Glutamatergic neuron (in vitro differentiated cells): ENCODE results near the gene ADRA2C. TPM values are rescaled to one million over a fixed set of nuclear protein-coding genes. Genes with fewer than 3 reads are reported as not detected.

ENCODE experiments used
- DNase-seq: peaks from one replicate; pipeline ENCODE4 v3.0.0; 2022
- H3K27ac Mint-ChIP-seq: one replicate; pipeline ENCODE4 v1.8.0; 2020; ENCODE audit warnings: mild to moderate bottlenecking, mixed read lengths, inconsistent platforms; ENCODE audit not compliant: unreplicated experiment
- H3K27me3 Mint-ChIP-seq: one replicate; pipeline ENCODE4 v1.8.0; 2020; ENCODE audit warnings: mild to moderate bottlenecking, moderate library complexity, mixed read lengths, inconsistent platforms; ENCODE audit not compliant: unreplicated experiment
- H3K36me3 Mint-ChIP-seq: one replicate; pipeline ENCODE4 v1.8.0; 2020; ENCODE audit warnings: mild to moderate bottlenecking, mixed read lengths, inconsistent platforms; ENCODE audit not compliant: unreplicated experiment
- H3K4me1 Mint-ChIP-seq: one replicate; pipeline ENCODE4 v1.8.0; 2020; ENCODE audit warnings: mild to moderate bottlenecking, low read depth, mixed read lengths, inconsistent platforms; ENCODE audit not compliant: unreplicated experiment
- H3K4me3 Mint-ChIP-seq: one replicate; pipeline ENCODE4 v1.8.0; 2020; ENCODE audit warnings: mild to moderate bottlenecking, mixed read lengths, inconsistent platforms; ENCODE audit not compliant: unreplicated experiment
- H3K9me3 Mint-ChIP-seq: one replicate; pipeline ENCODE4 v1.8.0; 2020; ENCODE audit warnings: mild to moderate bottlenecking, moderate library complexity, mixed read lengths, inconsistent platforms; ENCODE audit not compliant: unreplicated experiment
- total RNA-seq: library from RNA; stranded (reverse); fragmentation: NEBNext Ultra II Directional; extraction: Animal tissue kit (Norgen Biotek cat#: 25700); gene quantifications from one replicate; pipeline ENCODE4 v1.2.1, GENCODE V29; 2021; ENCODE audit not compliant: unreplicated experiment
- TF ChIP-seq, protein P1 (sequence below): fragments of 200-600 bp; sonication (generic); IDR thresholded peaks from one replicate; pipeline ENCODE4 v1.5.0; 2021; ENCODE audit not compliant: partially characterized antibody, unreplicated experiment

ADRA2C gene
- total RNA-seq, 1 donor from 2014 or later: 4.8 TPM

DNA sequence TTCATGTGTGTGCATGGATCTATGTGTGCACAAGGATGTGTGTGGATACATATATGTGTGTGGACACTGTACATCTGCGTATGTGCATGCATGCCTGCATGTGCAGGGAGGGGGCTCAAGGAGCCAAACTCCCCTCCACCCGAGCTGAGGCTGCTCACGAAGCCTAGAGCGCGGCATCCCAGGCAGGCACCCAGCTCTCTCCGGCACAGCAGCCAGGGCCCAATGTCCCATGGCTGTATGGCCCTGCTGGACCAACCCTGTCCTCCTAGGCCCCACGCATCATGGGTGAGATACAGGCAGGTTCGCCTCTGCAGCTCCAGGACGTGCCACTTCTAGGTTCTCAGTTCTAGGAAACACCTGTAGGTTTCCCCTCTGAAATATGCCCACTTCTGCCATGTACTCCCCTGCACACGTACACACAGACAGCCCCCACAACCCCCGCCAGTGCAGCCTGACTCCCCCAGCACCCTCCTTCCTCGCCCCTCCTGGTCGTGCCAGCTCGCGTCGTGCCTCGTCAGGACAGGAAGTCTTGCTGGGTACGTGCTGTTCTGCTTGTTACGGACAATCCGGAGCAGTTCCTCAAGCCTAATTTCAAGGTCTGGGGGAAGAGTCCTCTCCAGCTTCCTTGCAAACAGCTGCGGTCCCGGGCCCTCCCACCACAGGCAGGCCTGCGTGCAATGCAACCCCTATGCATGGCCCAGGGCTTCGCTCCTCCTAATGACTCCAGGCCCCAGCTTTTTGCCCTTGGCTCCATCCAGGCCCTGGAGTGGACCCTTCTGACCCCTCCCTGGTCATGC lies 3.2 kb upstream of the ADRA2C start:
- DNase-seq: no peak
- Mint-ChIP-seq H3K27ac (no peak overlapping the region), H3K9me3 (peaks cover 9% of the 10 kb centered on the region), H3K36me3 (no peaks in the 10 kb centered on the region), H3K4me3 (no peak overlapping the region), H3K4me1 (peaks cover 1% of the 10 kb centered on the region), H3K27me3 (peaks cover 20% of the 10 kb centered on the region)
- TF ChIP-seq, protein P1, sequence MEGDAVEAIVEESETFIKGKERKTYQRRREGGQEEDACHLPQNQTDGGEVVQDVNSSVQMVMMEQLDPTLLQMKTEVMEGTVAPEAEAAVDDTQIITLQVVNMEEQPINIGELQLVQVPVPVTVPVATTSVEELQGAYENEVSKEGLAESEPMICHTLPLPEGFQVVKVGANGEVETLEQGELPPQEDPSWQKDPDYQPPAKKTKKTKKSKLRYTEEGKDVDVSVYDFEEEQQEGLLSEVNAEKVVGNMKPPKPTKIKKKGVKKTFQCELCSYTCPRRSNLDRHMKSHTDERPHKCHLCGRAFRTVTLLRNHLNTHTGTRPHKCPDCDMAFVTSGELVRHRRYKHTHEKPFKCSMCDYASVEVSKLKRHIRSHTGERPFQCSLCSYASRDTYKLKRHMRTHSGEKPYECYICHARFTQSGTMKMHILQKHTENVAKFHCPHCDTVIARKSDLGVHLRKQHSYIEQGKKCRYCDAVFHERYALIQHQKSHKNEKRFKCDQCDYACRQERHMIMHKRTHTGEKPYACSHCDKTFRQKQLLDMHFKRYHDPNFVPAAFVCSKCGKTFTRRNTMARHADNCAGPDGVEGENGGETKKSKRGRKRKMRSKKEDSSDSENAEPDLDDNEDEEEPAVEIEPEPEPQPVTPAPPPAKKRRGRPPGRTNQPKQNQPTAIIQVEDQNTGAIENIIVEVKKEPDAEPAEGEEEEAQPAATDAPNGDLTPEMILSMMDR: no peak

DNA sequence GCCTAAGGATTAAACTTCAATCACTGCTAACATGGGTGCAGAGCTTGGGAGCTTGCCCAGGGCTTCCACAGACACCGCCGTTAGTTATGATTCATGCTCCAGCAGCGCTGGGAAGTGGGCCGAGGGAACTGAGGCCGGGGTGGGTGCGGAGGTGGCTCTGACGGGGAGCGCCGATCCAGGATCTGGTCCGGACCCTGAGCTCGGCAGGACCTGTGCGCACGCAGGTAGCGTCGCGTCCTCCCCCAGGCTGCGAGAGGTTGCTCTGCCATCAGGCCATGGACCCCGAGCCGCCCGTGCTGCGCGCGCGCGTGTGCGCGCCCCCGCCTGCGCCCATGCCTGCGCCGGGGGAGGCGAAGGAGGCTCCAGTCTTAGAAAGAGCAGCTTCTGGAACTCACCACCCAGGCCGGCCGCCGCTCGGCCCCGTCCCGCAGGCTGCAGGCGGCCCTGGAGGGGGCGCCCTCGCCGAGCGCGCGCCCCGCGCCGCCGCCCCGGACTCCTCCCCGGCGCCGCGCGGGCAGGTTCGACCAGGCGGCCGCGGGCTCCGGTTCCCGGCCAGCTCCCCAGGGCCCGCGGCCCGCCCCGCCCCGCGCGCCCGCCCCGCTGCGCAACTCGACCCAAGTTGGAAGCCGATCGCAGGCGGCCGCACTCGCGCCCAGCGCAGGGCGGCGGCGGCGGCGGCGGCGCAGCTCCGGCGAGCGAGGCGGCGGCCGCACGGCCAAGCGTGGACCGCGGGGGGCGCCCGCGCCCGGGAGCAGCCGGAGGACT lies 732 bp upstream of the ADRA2C start:
- peak; percentile 65 for DNase-seq
- Mint-ChIP-seq H3K9me3 (peaks cover 5% of the 10 kb centered on the region), H3K4me1 (peaks cover 1% of the 10 kb centered on the region), H3K4me3 (peak overlapping the region; percentile 38), H3K27me3 (peaks cover 18% of the 10 kb centered on the region), H3K27ac (no peak overlapping the region), H3K36me3 (no peaks in the 10 kb centered on the region)
- TF ChIP-seq, protein P1: no peak

DNA sequence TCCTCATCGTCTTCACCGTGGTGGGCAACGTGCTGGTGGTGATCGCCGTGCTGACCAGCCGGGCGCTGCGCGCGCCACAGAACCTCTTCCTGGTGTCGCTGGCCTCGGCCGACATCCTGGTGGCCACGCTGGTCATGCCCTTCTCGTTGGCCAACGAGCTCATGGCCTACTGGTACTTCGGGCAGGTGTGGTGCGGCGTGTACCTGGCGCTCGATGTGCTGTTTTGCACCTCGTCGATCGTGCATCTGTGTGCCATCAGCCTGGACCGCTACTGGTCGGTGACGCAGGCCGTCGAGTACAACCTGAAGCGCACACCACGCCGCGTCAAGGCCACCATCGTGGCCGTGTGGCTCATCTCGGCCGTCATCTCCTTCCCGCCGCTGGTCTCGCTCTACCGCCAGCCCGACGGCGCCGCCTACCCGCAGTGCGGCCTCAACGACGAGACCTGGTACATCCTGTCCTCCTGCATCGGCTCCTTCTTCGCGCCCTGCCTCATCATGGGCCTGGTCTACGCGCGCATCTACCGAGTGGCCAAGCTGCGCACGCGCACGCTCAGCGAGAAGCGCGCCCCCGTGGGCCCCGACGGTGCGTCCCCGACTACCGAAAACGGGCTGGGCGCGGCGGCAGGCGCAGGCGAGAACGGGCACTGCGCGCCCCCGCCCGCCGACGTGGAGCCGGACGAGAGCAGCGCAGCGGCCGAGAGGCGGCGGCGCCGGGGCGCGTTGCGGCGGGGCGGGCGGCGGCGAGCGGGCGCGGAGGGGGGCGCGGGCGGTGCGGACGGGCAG lies 792 bp downstream of the ADRA2C start:
- Mint-ChIP-seq H3K36me3 (no peaks in the 10 kb centered on the region), H3K27ac (peak overlapping the region; percentile 68), H3K9me3 (peaks cover 5% of the 10 kb centered on the region), H3K4me3 (peak overlapping the region; percentile 90), H3K4me1 (peaks cover 7% of the 10 kb centered on the region), H3K27me3 (peaks cover 20% of the 10 kb centered on the region)
- TF ChIP-seq, protein P1: peak; percentile 27
- DNase-seq: peak; percentile 77

DNA sequence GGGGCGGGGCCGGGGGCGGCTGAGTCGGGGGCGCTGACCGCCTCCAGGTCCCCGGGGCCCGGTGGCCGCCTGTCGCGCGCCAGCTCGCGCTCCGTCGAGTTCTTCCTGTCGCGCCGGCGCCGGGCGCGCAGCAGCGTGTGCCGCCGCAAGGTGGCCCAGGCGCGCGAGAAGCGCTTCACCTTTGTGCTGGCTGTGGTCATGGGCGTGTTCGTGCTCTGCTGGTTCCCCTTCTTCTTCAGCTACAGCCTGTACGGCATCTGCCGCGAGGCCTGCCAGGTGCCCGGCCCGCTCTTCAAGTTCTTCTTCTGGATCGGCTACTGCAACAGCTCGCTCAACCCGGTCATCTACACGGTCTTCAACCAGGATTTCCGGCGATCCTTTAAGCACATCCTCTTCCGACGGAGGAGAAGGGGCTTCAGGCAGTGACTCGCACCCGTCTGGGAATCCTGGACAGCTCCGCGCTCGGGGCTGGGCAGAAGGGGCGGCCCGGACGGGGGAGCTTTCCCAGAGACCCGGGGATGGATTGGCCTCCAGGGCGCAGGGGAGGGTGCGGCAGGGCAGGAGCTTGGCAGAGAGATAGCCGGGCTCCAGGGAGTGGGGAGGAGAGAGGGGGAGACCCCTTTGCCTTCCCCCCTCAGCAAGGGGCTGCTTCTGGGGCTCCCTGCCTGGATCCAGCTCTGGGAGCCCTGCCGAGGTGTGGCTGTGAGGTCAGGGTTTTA lies 1.5 kb downstream of the ADRA2C start:
- H3K27me3 Mint-ChIP-seq: peaks cover 20% of the 10 kb centered on the region
- peak overlapping the region; percentile 87 for H3K27ac Mint-ChIP-seq
- TF ChIP-seq, protein P1: peak; percentile 38
- H3K36me3 Mint-ChIP-seq: no peaks in the 10 kb centered on the region
- peak; percentile 63 for DNase-seq
- peaks cover 5% of the 10 kb centered on the region for H3K9me3 Mint-ChIP-seq
- peak overlapping the region; percentile 84 for H3K4me3 Mint-ChIP-seq
- H3K4me1 Mint-ChIP-seq: peaks cover 7% of the 10 kb centered on the region
